ENCODE results near the gene PML.

- TF ChIP-seq CTCF (IDR thresholded peaks at IDR 0.05) = peak in 1 of 5 experiments; percentile 8
- no peak for TF ChIP-seq POLR2A (IDR thresholded peaks at IDR 0.05)
- no peak for TF ChIP-seq EP300 (IDR thresholded peaks at IDR 0.05)
Observed at GRCh38 chr15:73992594-73992898, 2.0 kb upstream of the PML start.

All from tibial nerve (tissue), 4 donors.